HG02759 (cell line): ENCODE results near the gene PPP4R2.
"Not testable (repeated sequence)": the region's sequence is repeated elsewhere in the genome, so short reads cannot be mapped to it uniquely, and the experiment has no call there.

Experiments
- ATAC-seq: cut with Tn5 transposase; IDR thresholded peaks from one replicate; pipeline ENCODE4 v1.9.1; 2021; ENCODE audit warnings: mild to moderate bottlenecking, moderate library complexity; ENCODE audit not compliant: unreplicated experiment

PPP4R2 gene

GRCh38 chr3:72976281-72976741 lies 20.3 kb upstream of the PPP4R2 start:
- ATAC-seq: no peak

GRCh38 chr3:72977060-72977808 lies 19.4 kb upstream of the PPP4R2 start:
- ATAC-seq: peak; percentile 63

- no peak for ATAC-seq
Observed at GRCh38 chr3:72982609-72983366, 13.8 kb upstream of the PPP4R2 start.

- no peak for ATAC-seq
Observed at GRCh38 chr3:72985576-72985975, 11.0 kb upstream of the PPP4R2 start.

GRCh38 chr3:72990701-72991395 lies 5.8 kb upstream of the PPP4R2 start:
- no peak for ATAC-seq

- no peak for ATAC-seq
Observed at GRCh38 chr3:72991522-72991921, 5.1 kb upstream of the PPP4R2 start.

GRCh38 chr3:72993391-72993790 lies 3.2 kb upstream of the PPP4R2 start:
- ATAC-seq: no peak

GRCh38 chr3:72995337-72995736 lies 1.3 kb upstream of the PPP4R2 start:
- ATAC-seq: no peak

- no peak for ATAC-seq
Observed at GRCh38 chr3:72996121-72996472, 514 bp upstream of the PPP4R2 start.

- ATAC-seq: peak; percentile 5
Observed at GRCh38 chr3:72997421-72997961, 880 bp downstream of the PPP4R2 start.

- ATAC-seq: no peak
Observed at GRCh38 chr3:72998466-72998865, 1.9 kb downstream of the PPP4R2 start.

GRCh38 chr3:72999951-73000350 lies 3.3 kb downstream of the PPP4R2 start:
- ATAC-seq: no peak

- ATAC-seq: not testable (repeated sequence)
Observed at GRCh38 chr3:73003050-73003449, 6.4 kb downstream of the PPP4R2 start.

- ATAC-seq: no peak
Observed at GRCh38 chr3:73004316-73004715, 7.7 kb downstream of the PPP4R2 start.

- no peak for ATAC-seq
Observed at GRCh38 chr3:73007992-73008712, 11.5 kb downstream of the PPP4R2 start.

- ATAC-seq: no peak
Observed at GRCh38 chr3:73009008-73009407, 12.4 kb downstream of the PPP4R2 start.

- ATAC-seq: no peak
Observed at GRCh38 chr3:73009750-73010149, 13.1 kb downstream of the PPP4R2 start.

GRCh38 chr3:73010158-73010557 lies 13.5 kb downstream of the PPP4R2 start:
- ATAC-seq: no peak

GRCh38 chr3:73018298-73018697 lies 21.7 kb downstream of the PPP4R2 start:
- ATAC-seq: no peak

GRCh38 chr3:73018790-73019441 lies 22.3 kb downstream of the PPP4R2 start:
- ATAC-seq: no peak
